ENCODE results near the gene ATG5.

Gene ATG5

DNA sequence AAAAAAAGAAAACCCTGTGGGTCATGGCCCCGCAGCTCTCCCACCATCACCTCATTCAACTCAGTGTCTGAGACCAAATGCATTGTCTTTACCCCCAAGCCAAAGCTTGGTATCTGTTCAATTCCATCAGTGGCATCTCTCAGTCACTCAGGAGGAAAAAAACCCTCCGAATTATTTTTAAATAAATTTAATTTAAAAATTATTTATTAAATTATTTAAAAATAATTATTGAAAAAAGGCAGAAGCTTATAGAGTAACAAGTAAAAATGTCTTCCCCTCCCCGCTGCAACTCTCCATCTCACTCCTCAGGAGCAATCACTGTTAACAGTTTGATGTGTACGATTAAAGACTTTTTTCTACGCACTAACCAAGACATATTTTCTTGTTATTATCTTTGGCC lies 188.7 kb downstream of the ATG5 start:
- no peak overlapping the region for H3K27ac ChIP-seq (ENCODE audit: low read depth, low read length)
- no peak overlapping the region for H3K4me3 ChIP-seq (ENCODE audit: insufficient read depth, low read length, poor library complexity, severe bottlenecking)
- H3K36me3 ChIP-seq (ENCODE audit: low read length): no peaks in the 10 kb centered on the region
- H3K9me3 ChIP-seq (ENCODE audit: insufficient read depth, low read length): no peaks in the 10 kb centered on the region
- no peaks in the 10 kb centered on the region for H4K20me1 ChIP-seq (ENCODE audit: low read depth, low read length)
- TF ChIP-seq, protein P1, sequence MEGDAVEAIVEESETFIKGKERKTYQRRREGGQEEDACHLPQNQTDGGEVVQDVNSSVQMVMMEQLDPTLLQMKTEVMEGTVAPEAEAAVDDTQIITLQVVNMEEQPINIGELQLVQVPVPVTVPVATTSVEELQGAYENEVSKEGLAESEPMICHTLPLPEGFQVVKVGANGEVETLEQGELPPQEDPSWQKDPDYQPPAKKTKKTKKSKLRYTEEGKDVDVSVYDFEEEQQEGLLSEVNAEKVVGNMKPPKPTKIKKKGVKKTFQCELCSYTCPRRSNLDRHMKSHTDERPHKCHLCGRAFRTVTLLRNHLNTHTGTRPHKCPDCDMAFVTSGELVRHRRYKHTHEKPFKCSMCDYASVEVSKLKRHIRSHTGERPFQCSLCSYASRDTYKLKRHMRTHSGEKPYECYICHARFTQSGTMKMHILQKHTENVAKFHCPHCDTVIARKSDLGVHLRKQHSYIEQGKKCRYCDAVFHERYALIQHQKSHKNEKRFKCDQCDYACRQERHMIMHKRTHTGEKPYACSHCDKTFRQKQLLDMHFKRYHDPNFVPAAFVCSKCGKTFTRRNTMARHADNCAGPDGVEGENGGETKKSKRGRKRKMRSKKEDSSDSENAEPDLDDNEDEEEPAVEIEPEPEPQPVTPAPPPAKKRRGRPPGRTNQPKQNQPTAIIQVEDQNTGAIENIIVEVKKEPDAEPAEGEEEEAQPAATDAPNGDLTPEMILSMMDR (IDR thresholded peaks at IDR 0.05; ENCODE audit: insufficient read depth, low read length, poor library complexity, severe bottlenecking): no peak
- no peak for TF ChIP-seq EZH2phosphoT487 (conservative IDR thresholded peaks at IDR 0.05; ENCODE audit: low read length)
- H2AFZ ChIP-seq (ENCODE audit: low read depth, low read length, severe bottlenecking): no peak overlapping the region
- H3F3A ChIP-seq (ENCODE audit: insufficient read depth): no peaks in the 10 kb centered on the region
- H3K9me2 ChIP-seq (replicated peaks; ENCODE audit: insufficient read depth, low read length): no peaks in the 10 kb centered on the region
- H3K27me3 ChIP-seq (ENCODE audit: low read length): no peaks in the 10 kb centered on the region
- no peak overlapping the region for H3K4me2 ChIP-seq (ENCODE audit: low read depth, low read length, poor library complexity, severe bottlenecking)
- H3K9ac ChIP-seq (ENCODE audit: low read length): no peak overlapping the region
- no peaks in the 10 kb centered on the region for H3K79me2 ChIP-seq (ENCODE audit: insufficient read depth, low read length)

DNA sequence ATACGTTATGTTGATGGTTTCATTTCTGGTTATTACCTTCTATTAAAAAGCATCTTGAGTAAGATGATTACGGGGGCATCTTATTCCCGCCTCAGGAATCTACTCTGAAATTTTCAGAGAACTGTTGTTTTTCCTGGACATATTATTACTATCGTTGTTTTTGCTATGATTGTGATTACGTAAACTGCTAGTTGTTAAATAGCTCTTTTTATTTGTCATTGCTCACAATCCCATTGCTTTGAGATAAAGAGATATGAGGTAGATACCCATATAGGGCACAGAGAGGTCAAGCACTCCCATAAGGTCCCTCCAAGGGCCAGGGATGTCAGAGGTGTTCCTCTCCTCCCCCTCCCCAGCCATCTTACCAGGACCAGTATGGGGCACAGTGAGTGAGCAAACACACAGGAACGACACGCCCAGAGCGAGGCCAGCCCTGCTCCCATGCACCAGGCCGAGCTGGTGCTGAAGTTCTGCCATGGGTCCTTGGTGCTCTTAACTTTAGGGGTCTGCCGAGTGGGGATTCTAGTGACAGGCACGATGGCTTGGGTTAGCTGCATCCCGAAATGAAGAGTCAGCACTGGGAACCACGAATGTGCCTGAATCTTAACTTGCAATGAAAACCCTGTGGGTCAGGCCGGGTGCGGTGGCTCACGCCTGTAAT lies 189.5 kb downstream of the ATG5 start:
- Histone ChIP-seq H4K20me1 (ENCODE audit: low read depth, low read length) (no peaks in the 10 kb centered on the region), H3K4me3 (ENCODE audit: insufficient read depth, low read length, poor library complexity, severe bottlenecking) (no peak overlapping the region), H3K79me2 (ENCODE audit: insufficient read depth, low read length) (no peaks in the 10 kb centered on the region), H2AFZ (ENCODE audit: low read depth, low read length, severe bottlenecking) (no peak overlapping the region), H3K27me3 (ENCODE audit: low read length) (no peaks in the 10 kb centered on the region), H3K9me3 (ENCODE audit: insufficient read depth, low read length) (no peaks in the 10 kb centered on the region), H3F3A (ENCODE audit: insufficient read depth) (no peaks in the 10 kb centered on the region), H3K4me2 (ENCODE audit: low read depth, low read length, poor library complexity, severe bottlenecking) (no peak overlapping the region), H3K9ac (ENCODE audit: low read length) (no peak overlapping the region), H3K9me2 (replicated peaks; ENCODE audit: insufficient read depth, low read length) (no peaks in the 10 kb centered on the region), H3K27ac (ENCODE audit: low read depth, low read length) (no peak overlapping the region), H3K36me3 (ENCODE audit: low read length) (no peaks in the 10 kb centered on the region)
- TF ChIP-seq, protein P1 (IDR thresholded peaks at IDR 0.05; ENCODE audit: insufficient read depth, low read length, poor library complexity, severe bottlenecking): no peak
- no peak for TF ChIP-seq EZH2phosphoT487 (conservative IDR thresholded peaks at IDR 0.05; ENCODE audit: low read length)

DNA sequence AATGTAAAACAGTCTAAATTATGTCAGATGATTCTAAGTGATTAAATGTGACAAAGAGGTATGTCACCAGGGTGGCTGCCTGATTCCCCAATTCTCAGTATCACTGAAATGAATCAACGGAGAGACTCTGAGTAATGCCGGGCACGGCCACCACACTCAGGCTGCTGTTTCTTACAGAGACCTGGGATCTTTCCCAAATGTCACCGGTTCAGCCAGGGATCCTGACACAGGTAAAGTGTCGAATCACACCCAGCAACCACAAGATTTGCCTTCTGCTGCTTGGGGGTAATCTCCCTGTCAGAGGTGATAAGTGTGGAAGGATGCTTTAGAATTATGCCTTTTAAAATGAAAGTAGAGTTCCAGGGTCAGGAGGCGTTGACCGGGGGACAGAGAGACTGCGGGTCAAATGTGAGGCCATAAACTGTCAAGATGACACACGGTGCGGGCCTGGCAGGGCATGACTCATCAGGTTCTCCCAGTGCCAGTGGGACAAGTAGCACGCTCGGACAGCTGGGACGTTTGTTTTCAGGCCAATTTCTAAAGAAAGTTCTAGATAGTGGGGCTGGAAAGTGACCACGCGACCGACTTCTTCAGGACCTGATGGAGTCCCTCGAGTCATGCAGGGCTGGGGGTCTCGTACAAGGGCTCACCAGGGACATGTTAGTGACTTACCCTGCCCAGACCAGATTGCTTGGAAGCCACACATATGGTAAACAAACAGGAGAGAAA lies 190.5 kb downstream of the ATG5 start:
- Histone ChIP-seq H2AFZ (ENCODE audit: low read depth, low read length, severe bottlenecking) (no peak overlapping the region), H3K79me2 (ENCODE audit: insufficient read depth, low read length) (no peaks in the 10 kb centered on the region), H3K36me3 (ENCODE audit: low read length) (no peaks in the 10 kb centered on the region), H3K9ac (ENCODE audit: low read length) (no peak overlapping the region), H3K9me2 (replicated peaks; ENCODE audit: insufficient read depth, low read length) (no peaks in the 10 kb centered on the region), H3K4me2 (ENCODE audit: low read depth, low read length, poor library complexity, severe bottlenecking) (no peak overlapping the region), H3K27ac (ENCODE audit: low read depth, low read length) (no peak overlapping the region), H3F3A (ENCODE audit: insufficient read depth) (no peaks in the 10 kb centered on the region), H3K27me3 (ENCODE audit: low read length) (no peaks in the 10 kb centered on the region), H4K20me1 (ENCODE audit: low read depth, low read length) (no peaks in the 10 kb centered on the region), H3K9me3 (ENCODE audit: insufficient read depth, low read length) (no peaks in the 10 kb centered on the region), H3K4me3 (ENCODE audit: insufficient read depth, low read length, poor library complexity, severe bottlenecking) (no peak overlapping the region)
- no peak for TF ChIP-seq EZH2phosphoT487 (conservative IDR thresholded peaks at IDR 0.05; ENCODE audit: low read length)
- TF ChIP-seq, protein P1 (IDR thresholded peaks at IDR 0.05; ENCODE audit: insufficient read depth, low read length, poor library complexity, severe bottlenecking): no peak

All from SU-DHL-6 (cell line).